HG03457 (cell line): Measurements from ENCODE around the gene CEP164.
"Not testable (repeated sequence)": the region's sequence is repeated elsewhere in the genome, so short reads cannot be mapped to it uniquely, and the experiment has no call there.

Experiments used
- ATAC-seq: cut with Tn5 transposase; IDR thresholded peaks from one replicate; pipeline ENCODE4 v1.9.1; 2021; ENCODE audit warnings: moderate number of reproducible peaks; ENCODE audit not compliant: unreplicated experiment

Gene CEP164

GRCh38 chr11:117437791-117438130 is 110.1 kb downstream of the CEP164 start:
- ATAC-seq, result no peak

DNA sequence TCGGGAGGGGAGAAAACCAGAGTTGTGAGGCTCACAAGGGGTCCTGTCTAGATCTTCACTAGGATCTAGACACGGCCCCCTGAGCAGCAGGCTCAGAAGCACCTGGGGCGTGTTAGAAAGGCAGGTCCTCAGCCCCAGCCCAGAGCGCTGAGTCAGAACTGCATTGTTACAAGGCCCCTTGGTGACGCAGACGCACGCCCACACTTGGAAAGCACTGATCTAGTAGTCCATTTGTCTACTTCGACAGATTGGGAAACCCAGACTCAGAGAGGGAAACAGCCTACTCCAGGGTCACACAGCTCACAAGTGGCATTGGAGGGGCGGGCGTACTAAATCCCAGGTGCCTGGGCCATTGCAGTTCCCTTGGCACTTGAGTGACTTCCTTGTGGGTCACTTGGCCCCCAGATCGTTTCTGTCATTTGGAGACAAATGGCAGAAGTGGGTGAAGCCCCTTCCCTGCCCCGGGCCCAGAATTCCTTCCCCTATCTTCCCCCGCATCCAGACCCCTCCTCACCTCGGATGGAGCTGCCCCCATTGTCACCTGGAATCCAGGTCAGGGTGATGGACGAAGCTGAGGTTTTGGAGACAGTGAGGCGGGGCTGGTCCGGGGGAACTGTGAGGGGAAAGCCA is 110.8 kb downstream of the CEP164 start:
- no peak for ATAC-seq

GRCh38 chr11:117439256-117439655 is 111.6 kb downstream of the CEP164 start:
- ATAC-seq, result no peak

DNA sequence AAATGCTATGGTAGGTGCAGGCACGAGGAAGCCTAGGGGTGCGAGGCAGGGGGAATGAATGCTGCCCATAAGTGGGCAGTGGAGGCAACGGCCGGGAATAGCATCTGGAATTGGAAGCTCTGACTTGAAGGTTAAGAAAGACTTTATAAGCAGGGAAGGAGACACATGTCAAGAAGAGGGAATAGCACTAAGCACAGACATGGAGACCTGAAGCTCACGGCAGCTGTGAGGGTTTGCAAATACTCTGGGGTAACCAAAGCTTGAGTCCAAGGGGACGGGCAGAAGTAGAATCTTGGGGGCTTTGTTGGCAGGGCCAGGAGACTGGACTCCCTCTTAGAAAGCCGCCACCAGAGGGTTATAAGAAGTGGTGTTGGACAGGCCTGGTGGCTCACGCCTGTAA is 112.6 kb downstream of the CEP164 start:
- no peak for ATAC-seq

GRCh38 chr11:117441146-117441975 is 113.7 kb downstream of the CEP164 start:
- no peak for ATAC-seq

DNA sequence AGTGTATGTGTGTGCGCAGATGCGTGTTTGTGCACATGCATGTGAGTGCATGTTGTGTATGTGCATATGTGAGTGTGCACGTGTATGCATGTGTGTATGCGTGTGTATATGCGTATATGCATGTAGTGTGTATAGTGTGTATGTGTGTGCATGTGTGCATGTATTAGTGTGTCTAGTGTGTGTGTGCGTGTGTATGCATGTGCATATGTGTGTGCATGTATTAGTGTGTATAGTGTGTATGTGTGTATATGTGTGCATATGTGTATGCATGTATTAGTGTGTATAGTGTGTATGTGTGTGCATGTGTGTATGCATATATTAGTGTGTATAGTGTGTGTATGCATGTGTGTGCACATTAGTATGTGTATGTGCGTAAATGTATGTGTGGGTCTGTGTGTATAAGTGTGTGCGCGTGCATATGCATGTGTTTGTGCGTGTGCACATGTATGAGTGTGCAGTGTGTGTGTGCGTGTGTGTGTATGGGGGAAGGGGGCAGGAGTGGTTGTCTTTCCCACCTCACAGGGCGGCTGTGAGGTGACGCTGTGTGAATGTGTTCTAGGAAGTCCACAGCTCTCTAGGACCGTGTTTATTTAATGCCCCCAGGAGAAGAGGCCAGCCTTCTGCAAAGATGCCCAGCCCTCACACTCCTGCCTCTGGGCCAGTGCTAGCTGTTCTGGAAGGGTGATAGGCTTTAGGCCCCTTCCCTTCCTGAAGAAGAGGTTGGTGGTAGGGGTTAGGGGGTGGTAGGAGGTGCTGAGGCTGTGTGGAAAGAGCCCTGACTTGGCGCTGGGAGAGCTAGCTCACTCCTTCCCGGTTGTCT is 114.6 kb downstream of the CEP164 start:
- no peak for ATAC-seq

DNA sequence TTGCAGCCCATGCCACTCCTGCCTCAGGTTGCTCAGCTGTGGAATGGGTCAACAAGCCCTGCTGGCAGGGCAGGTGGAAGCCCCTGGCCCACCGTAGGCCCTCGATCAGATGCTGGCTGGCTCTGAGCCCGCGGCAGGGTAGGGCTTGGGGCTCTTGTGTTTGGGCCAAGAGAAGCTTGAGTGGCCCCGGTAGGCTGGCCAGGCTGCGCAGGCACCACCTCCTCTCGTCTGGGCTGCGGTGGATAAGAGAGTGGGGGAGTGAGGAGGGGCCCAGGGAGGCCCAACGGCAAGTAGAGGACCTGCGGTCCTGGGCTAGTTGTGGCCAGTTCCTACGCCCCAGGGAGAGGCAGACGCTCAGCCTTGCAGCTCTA is 115.2 kb downstream of the CEP164 start:
- no peak for ATAC-seq

GRCh38 chr11:117443266-117444186 is 115.9 kb downstream of the CEP164 start:
- no peak for ATAC-seq

DNA sequence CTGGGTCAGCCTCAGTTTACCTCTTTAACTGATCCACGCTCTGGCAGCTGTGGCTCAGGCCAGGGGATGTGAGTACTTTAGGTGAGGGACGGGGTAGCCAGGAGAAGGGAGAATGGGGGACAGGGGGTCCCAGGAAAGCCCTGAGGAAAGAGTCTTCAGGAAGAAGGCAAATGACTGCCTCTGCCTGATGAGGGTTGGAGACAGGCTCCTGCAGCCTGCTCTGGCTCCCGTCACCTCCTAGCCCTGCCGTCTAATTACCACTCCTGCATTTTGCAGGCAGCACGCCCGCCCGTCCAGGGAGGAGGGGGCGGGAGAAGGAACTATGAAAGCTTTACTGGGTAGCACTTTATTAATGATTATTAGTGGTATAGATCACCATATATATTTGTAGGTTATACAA is 116.6 kb downstream of the CEP164 start:
- ATAC-seq, result no peak

GRCh38 chr11:117444711-117445658 is 117.3 kb downstream of the CEP164 start:
- no peak for ATAC-seq

DNA sequence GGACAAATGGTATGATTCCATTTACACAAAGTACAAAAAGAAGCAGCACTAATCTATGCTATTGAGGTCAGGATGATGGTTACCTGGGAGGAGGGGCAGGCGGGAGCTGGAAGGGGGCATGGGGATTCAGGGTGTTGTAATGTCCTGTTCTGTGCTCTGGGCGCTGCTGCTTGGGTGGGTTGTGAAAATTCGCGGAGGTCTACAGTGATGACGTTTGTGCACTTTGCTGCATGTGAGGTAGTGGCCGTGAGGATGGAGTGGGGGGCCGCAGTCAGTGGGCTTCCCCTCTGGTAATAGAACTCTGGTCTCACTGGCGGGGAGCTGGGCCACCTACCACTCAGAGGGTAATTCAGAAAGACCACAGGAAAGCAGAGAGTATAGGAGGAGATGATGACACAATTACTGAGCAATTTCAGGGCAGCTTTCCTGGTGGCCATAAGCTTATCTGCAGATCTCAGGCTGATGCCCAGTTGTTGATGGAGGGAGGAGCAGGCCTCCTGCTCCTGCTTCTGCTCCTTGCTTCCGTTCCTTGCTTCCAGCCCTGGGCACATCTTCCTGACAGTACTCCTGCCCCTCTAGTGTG is 121.5 kb downstream of the CEP164 start:
- ATAC-seq, result no peak

DNA sequence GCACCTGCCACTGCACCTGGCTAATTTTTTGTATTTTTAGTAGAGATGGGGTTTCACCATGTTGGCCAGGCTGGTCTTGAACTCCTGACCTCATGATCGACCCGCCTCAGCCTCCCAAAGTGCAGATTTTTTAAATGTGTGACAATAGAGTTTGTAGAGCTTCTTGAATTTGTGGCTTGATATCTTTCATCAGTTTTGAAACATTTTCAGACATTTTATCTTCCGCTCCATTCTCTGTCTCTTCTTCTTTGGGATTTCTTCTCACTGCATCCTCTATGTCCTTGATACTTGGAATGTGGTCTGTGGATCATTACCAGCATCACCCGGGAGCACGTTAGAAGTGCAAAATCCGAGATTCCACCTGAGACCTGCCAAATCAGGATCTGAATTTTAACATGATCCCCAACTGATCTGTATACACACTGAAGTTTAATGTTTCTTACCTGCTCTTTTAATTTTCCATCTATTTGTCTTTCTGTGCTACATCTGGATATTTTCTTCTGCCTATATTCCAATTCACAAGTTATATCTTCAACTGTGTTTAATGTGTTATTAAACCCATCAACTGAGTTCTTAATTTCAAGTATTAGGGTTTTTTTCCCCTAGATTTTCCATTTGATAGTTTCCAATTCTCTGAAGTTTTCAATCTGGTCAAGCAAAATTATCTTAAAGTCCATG is 126.4 kb downstream of the CEP164 start:
- ATAC-seq, result no peak

GRCh38 chr11:117454564-117454917 is 126.9 kb downstream of the CEP164 start:
- no peak for ATAC-seq

DNA sequence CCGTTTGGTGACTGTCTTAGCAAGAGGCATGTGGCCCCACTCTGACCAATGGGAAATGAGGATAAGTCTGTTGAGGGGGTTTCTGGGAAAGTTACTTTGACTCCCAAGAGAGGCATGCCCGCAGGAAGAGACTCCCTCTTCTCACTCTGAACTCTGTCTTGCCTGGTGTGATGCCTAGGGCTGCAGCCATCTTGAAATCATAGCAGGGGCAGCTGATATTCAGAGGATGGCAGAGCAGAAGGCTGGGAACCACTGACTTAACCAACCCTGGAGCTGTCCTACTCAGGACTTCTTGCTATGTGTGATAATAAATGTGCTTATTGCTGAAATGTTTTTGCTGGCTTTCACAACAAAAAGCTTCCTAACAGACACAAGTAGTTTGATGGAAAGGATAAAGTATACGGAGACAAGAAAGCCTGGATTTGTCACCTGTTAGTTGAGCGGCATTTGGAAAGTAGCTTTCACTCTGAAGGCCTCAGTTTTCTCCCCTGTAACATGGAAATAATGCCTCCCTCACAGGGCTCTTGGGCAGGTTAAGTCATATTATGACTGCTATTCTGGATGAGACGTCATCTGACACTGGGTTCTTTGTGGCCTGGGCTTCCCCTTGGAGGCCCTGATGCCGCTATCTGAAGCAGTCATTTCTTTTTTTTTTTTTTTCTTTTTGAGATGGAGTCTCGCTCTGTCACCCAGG is 128.5 kb downstream of the CEP164 start:
- ATAC-seq, result no peak

- not testable (repeated sequence) for ATAC-seq
Observed at GRCh38 chr11:117456721-117457029, 129.0 kb downstream of the CEP164 start.

- ATAC-seq, result no peak
Observed at GRCh38 chr11:117457031-117457785, 129.6 kb downstream of the CEP164 start.

GRCh38 chr11:117457835-117458234 is 130.2 kb downstream of the CEP164 start:
- ATAC-seq, result no peak
